Mesothelial cell of epicardium (in vitro differentiated cells): ENCODE data around the gene IFT43. TPM values are rescaled to one million over a fixed set of nuclear protein-coding genes. Genes with fewer than 3 reads are reported as not detected.

ENCODE experiments used
- DNase-seq, 2 experiments: peaks; one replicate each; pipeline ENCODE4 v3.0.0; 2021; ENCODE audit warnings: low spot score in 2 of 2; ENCODE audit not compliant: unreplicated experiment in 2 of 2
- H3K27ac Mint-ChIP-seq: 2 replicates; pipeline ENCODE4 v1.8.0; 2021; ENCODE audit warnings: mixed read lengths
- H3K27me3 Mint-ChIP-seq: 2 replicates; pipeline ENCODE4 v1.8.0; 2021; ENCODE audit warnings: low read depth, mixed read lengths
- H3K36me3 Mint-ChIP-seq: 2 replicates; pipeline ENCODE4 v1.8.0; 2021; ENCODE audit warnings: mixed read lengths
- H3K4me1 Mint-ChIP-seq: 2 replicates; pipeline ENCODE4 v1.8.0; 2021; ENCODE audit warnings: mixed read lengths
- H3K4me3 Mint-ChIP-seq: 2 replicates; pipeline ENCODE4 v1.8.0; 2021; ENCODE audit warnings: mild to moderate bottlenecking, moderate library complexity, mixed read lengths
- H3K9me3 Mint-ChIP-seq: 2 replicates; pipeline ENCODE4 v1.8.0; 2021; ENCODE audit warnings: mixed read lengths
- total RNA-seq: library from RNA; stranded (reverse); gene quantifications from 3 replicates; pipeline ENCODE4 v1.2.1, GENCODE V29; 2021
- TF ChIP-seq, protein P1 (sequence below): fragments of 200-600 bp; sonication (generic); IDR thresholded peaks from one replicate; pipeline ENCODE4 v1.5.0; 2021; ENCODE audit warnings: antibody characterized with exemption; ENCODE audit not compliant: unreplicated experiment

IFT43 gene
- total RNA-seq, 1 donor from 2014 or later = 46.0 TPM

DNA sequence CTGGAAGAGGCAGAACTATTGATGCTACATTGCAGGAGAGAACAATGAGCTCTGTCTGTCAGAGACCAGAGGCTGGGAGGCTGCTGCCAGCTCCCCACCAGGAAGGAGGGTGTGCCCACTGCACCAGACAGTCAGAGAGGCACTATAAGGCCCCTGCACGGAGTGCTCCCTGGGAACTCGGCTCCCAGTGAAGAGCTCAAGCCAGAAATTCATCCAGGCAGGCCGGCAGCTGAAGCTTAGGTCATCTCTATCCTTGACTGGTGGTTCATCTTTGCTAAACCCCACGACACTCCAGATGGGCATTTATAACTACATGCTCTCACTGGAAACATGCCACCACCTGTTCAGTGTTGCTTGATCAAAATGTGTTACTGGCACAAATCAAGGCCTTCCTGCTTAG lies 101.1 kb downstream of the IFT43 start:
- Mint-ChIP-seq H3K27ac (no peak overlapping the region), H3K36me3 (peaks cover 3% of the 10 kb centered on the region), H3K27me3 (no peaks in the 10 kb centered on the region), H3K4me1 (peaks cover 27% of the 10 kb centered on the region), H3K4me3 (no peak overlapping the region), H3K9me3 (no peaks in the 10 kb centered on the region)
- TF ChIP-seq, protein P1, sequence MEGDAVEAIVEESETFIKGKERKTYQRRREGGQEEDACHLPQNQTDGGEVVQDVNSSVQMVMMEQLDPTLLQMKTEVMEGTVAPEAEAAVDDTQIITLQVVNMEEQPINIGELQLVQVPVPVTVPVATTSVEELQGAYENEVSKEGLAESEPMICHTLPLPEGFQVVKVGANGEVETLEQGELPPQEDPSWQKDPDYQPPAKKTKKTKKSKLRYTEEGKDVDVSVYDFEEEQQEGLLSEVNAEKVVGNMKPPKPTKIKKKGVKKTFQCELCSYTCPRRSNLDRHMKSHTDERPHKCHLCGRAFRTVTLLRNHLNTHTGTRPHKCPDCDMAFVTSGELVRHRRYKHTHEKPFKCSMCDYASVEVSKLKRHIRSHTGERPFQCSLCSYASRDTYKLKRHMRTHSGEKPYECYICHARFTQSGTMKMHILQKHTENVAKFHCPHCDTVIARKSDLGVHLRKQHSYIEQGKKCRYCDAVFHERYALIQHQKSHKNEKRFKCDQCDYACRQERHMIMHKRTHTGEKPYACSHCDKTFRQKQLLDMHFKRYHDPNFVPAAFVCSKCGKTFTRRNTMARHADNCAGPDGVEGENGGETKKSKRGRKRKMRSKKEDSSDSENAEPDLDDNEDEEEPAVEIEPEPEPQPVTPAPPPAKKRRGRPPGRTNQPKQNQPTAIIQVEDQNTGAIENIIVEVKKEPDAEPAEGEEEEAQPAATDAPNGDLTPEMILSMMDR = no peak
- no peak for DNase-seq

DNA sequence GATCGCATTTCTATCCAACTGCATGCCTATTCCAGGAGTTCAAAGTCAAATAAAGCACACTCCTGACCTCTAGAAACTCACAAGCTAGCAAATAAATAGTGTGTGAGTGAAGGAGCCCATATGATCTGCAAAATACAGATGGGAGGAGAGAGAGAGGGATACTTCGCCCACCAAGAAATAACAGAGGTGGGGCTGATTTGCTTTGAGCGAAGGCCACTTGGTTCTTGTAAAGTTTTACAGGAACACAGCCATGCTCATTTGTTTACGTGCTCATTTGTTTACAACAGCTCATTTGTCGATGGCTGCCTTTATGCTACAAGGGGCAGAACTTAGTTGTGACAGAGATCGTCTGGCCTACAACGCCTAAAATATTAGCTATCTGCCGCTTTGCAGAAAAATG lies 102.8 kb downstream of the IFT43 start:
- peak overlapping the region; percentile 33 for H3K27ac Mint-ChIP-seq
- no peaks in the 10 kb centered on the region for H3K36me3 Mint-ChIP-seq
- TF ChIP-seq, protein P1 = no peak
- DNase-seq = no peak
- H3K4me3 Mint-ChIP-seq = no peak overlapping the region
- H3K9me3 Mint-ChIP-seq = no peaks in the 10 kb centered on the region
- peaks cover 27% of the 10 kb centered on the region for H3K4me1 Mint-ChIP-seq
- H3K27me3 Mint-ChIP-seq = no peaks in the 10 kb centered on the region

DNA sequence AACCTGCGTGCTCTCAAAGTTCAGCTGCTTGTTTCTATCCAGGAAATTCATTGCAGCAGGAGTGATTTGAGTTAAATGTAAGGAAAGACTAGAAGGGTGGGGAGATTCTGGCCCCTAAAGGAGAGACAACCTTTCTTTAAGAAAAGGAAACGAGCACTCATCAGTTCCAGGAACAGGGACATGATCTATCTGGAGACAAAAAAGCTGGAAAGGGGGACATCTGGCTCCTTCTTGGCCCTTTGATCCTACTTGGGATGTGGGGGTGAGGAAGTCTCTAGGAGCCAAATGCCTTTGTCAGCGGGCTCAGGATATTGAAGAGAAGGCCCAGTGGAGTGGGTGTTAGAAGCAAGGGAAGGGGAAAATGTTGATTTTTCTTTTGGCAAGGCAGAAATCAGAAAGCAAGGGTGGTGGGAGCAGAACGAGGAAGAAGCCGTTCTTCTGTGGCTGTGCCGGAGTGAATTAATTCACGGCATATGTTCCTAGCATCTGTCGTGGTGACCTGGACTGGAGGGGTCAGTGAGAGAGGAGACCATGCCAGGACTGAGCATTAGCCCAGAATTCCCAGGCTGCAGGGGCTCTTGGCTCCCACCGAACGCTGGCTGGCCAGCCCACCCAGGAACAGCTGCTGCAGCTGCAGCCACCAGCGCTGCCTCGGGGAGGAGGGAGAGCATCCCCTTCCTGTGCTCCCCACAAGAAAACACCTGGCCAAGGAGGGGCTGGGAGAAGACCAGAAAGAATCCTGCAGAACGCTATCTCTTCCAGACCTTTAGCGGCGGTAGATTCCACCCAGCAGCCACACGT lies 103.4 kb downstream of the IFT43 start:
- H3K36me3 Mint-ChIP-seq = no peaks in the 10 kb centered on the region
- H3K4me1 Mint-ChIP-seq = peaks cover 27% of the 10 kb centered on the region
- peak overlapping the region; percentile 37 for H3K27ac Mint-ChIP-seq
- no peak for DNase-seq
- TF ChIP-seq, protein P1 = no peak
- H3K9me3 Mint-ChIP-seq = no peaks in the 10 kb centered on the region
- H3K27me3 Mint-ChIP-seq = no peaks in the 10 kb centered on the region
- H3K4me3 Mint-ChIP-seq = no peak overlapping the region

GRCh38 chr14:76089575-76089974 lies 104.0 kb downstream of the IFT43 start:
- Mint-ChIP-seq H3K9me3 (no peaks in the 10 kb centered on the region), H3K27me3 (no peaks in the 10 kb centered on the region), H3K4me1 (peaks cover 24% of the 10 kb centered on the region)

GRCh38 chr14:76090616-76091391 lies 105.2 kb downstream of the IFT43 start:
- Mint-ChIP-seq H3K4me3 (no peak overlapping the region), H3K9me3 (no peaks in the 10 kb centered on the region), H3K4me1 (peaks cover 21% of the 10 kb centered on the region), H3K36me3 (no peaks in the 10 kb centered on the region), H3K27ac (no peak overlapping the region), H3K27me3 (no peaks in the 10 kb centered on the region)
- TF ChIP-seq, protein P1 = no peak
- DNase-seq = no peak

More at GRCh38 chr14:76089575-76089974, 104.0 kb downstream of the IFT43 start:
- Mint-ChIP-seq H3K27ac (peak overlapping the region; percentile 34), H3K36me3 (no peaks in the 10 kb centered on the region), H3K4me3 (no peak overlapping the region)
- TF ChIP-seq, protein P1 = no peak
- no peak for DNase-seq
